ENCODE measurements around the gene RPL9. TPM values are rescaled to one million over a fixed set of nuclear protein-coding genes. Genes with fewer than 3 reads are reported as not detected.
"Not testable (repeated sequence)": the region's sequence is repeated elsewhere in the genome, so short reads cannot be mapped to it uniquely, and the experiment has no call there.

RPL9 gene
- 1,000 to 10,000 TPM; 2,396 to 3,997 (median 2,918) TPM for total RNA-seq

DNA sequence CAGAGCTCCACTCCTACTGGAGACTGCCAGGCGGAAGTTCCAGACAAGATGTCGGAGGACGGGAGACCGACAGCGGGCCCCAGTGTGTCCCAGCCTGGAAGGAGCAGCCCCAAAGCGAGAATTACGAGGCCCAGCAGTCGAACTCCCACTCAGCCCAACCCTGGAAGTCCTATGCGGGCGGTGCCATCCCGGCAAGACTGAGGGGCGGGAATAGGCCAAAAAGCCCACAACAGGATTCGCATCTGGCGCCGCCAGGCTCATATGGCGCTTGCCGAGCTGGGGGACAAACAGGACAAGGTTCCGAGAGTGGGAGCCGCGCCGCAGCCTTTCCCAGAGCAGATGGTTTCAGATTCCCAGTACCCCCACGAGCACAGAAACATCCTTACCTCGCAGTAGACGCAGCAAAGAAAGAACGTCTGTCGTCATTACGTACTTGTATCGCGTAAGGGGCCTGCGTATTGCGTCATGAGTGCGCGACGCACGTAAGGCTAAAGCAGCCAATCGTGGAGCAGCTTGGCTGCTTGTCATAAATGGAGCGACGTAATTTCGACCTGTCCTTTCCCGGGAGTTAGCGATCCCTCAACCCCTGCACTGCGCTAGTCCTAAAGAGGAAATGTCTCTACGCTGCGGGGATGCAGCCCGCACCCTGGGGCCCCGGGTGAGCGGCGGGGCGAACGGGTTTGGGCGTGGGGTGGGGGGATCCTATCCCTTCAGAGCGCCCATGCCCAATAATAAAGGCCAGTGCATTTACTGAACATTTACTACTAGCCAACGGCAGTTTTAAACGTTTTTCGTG, at the start of gene RPL9, which contains the start of gene LIAS:
RPL9 (minus strand) TSS at position 418 of the 796 bp plus-strand sequence. CDS start 483 bp downstream, outside the sequence.
LIAS (plus strand) TSS at position 552 of the 796 bp plus-strand sequence; CDS start at position 614, 62 bp downstream.
- Histone ChIP-seq H3K4me1 (peaks cover 4 to 42% (median 20%) of the 10 kb centered on the region in 4 donors), H3K9me3 (no peaks in the 10 kb centered on the region), H3K27ac (peak within 1 kb of the TSS; percentile 92 to 98 (median 92)), H3K27me3 (no peaks in the 10 kb centered on the region), H3K36me3 (peaks cover 7 to 64% (median 16%) of the 10 kb centered on the region in 3 donors), H3K4me3 (peak within 1 kb of the TSS; percentile 67 to 87 (median 76))
- WGBS, 2 donors = 0% methylated on average over 46 to 55 of the region's 55 CpGs
- DNase-seq (ENCODE audit: low spot score in 2 of 2) = peak; percentile 96
- TF ChIP-seq EP300 (IDR thresholded peaks at IDR 0.05) (peak; percentile 92 to 100), POLR2A (IDR thresholded peaks at IDR 0.05) (peak; percentile 94 to 96)
- TF ChIP-seq, protein P1, sequence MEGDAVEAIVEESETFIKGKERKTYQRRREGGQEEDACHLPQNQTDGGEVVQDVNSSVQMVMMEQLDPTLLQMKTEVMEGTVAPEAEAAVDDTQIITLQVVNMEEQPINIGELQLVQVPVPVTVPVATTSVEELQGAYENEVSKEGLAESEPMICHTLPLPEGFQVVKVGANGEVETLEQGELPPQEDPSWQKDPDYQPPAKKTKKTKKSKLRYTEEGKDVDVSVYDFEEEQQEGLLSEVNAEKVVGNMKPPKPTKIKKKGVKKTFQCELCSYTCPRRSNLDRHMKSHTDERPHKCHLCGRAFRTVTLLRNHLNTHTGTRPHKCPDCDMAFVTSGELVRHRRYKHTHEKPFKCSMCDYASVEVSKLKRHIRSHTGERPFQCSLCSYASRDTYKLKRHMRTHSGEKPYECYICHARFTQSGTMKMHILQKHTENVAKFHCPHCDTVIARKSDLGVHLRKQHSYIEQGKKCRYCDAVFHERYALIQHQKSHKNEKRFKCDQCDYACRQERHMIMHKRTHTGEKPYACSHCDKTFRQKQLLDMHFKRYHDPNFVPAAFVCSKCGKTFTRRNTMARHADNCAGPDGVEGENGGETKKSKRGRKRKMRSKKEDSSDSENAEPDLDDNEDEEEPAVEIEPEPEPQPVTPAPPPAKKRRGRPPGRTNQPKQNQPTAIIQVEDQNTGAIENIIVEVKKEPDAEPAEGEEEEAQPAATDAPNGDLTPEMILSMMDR (IDR thresholded peaks at IDR 0.05) = peak in 2 of 5 experiments; percentile 38 to 54

DNA sequence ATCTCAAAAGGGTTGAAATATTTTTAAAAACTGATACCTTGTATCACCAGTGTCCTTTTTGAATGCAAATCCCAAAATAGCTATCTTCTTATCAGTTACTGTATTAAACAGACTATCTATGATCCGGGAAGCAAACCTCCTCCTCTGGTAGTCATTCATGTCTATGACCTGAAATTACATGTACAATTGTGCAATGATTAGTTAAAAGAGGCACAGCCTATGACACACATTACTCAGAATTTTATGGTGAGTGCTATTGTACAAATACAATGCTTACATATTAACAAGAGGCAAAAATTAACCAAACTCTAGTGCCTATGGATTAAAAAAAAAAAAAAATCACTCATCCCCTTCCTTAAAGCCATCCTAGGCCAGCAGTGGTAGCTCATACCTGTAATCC, 46.9 kb upstream of the RPL9 start:
- Histone ChIP-seq H3K4me3 (no peak overlapping the region), H3K4me1 (peaks cover 0 to 8% (median 0%) of the 10 kb centered on the region in 4 donors), H3K9me3 (no peaks in the 10 kb centered on the region), H3K27ac (no peak overlapping the region), H3K36me3 (peaks cover 2 to 100% (median 37%) of the 10 kb centered on the region in 3 donors), H3K27me3 (no peaks in the 10 kb centered on the region)
- DNase-seq (ENCODE audit: low spot score in 2 of 2) = no peak
- no peak for TF ChIP-seq POLR2A (IDR thresholded peaks at IDR 0.05)
- no peak for TF ChIP-seq EP300 (IDR thresholded peaks at IDR 0.05)
- TF ChIP-seq, protein P1 (IDR thresholded peaks at IDR 0.05) = no peak
- WGBS, 2 donors = 90% methylated on average over 1 of the region's 1 CpG

DNA sequence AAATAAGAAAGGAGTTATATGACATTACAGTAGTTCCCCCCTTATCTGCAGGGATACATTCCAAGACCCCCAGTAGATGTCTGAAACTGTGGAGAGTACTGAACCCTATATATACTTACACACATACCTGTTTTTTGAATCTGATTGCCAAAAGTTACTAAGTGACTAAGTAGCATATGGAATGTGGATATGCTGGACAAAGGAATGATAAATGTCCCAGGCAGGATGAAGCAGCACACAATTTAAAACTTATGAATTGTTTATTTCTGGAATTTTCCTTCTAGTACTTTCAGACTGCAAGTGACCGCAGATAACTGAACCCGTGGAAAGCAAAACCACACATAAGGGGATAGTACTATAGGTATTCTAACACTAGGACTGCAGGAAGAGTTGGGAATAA, 45.8 kb upstream of the RPL9 start:
- peaks cover 0 to 8% (median 0%) of the 10 kb centered on the region in 4 donors for H3K4me1 ChIP-seq
- no peak overlapping the region for H3K27ac ChIP-seq
- DNase-seq (ENCODE audit: low spot score in 2 of 2) = no peak
- H3K27me3 ChIP-seq = no peaks in the 10 kb centered on the region
- no peaks in the 10 kb centered on the region for H3K9me3 ChIP-seq
- WGBS, 2 donors = 95 to 96% methylated on average over 2 of the region's 2 CpGs
- H3K36me3 ChIP-seq = peaks cover 2 to 100% (median 32%) of the 10 kb centered on the region in 3 donors
- no peak overlapping the region for H3K4me3 ChIP-seq
- TF ChIP-seq EP300 (IDR thresholded peaks at IDR 0.05) (no peak), POLR2A (IDR thresholded peaks at IDR 0.05) (no peak)
- TF ChIP-seq, protein P1 (IDR thresholded peaks at IDR 0.05) = no peak

DNA sequence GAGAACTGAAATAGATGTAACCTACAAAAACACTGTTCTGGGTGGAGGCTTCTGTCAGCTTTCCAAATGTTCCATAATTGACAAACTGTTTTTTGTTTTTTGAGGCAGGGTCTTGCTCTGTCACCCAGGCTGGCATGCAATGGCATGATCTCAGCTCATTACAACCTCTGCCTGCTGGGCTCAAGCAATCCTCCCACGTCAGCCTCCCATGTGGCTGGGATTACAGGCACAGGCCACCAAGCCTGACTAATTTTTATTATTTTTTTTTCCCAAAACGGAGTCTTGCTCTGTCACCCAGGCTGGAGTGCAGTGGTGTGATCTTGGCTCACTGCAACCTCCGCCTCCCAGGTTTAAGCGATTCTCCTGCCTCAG, 43.9 kb upstream of the RPL9 start:
- H3K27me3 ChIP-seq; DNase-seq (ENCODE audit: low spot score in 2 of 2); H3K4me1 ChIP-seq; H3K9me3 ChIP-seq; H3K4me3 ChIP-seq: not testable (repeated sequence)
- 73 to 79% methylated on average over 4 of the region's 4 CpGs for WGBS, 2 donors
- H3K36me3 ChIP-seq = peaks cover under 1 to 94% (median 28%) of the 10 kb centered on the region in 3 donors
- H3K27ac ChIP-seq = peak overlapping the region in 2 of 4 donors; percentile 51 to 55

DNA sequence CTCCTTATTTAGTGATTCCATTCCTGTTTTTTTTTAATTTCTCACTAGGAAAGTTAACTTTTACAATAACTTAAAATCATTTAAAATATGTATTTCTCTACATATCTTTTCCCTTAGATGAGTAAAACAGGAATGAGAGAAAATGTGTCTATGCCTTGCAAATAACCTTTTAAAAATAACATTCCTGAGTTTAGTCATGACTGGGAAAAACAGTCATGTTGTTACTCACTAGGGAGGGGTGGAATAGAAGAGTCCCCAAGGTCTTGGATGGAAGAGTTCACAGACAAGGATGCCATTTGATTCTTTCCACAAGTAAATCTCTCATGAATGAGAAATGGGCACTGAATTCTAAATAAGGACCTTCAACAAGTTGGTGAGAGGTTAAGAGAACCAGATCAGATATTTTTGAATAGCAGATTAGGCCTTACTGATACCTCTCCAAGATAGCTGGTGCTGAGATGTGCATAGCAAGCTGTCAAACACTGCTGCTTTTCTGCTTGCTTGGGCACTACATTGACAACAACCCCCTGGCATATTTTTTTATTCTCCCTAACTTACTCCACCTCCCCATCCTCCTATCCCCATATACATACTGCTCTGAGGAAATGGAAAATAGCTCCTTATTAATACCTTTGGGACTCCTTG, 43.4 kb upstream of the RPL9 start:
- Histone ChIP-seq H3K4me1 (peaks cover 0 to 8% (median 0%) of the 10 kb centered on the region in 4 donors), H3K36me3 (peaks cover 0 to 89% (median 28%) of the 10 kb centered on the region in 3 donors), H3K9me3 (no peaks in the 10 kb centered on the region), H3K27me3 (no peaks in the 10 kb centered on the region), H3K4me3 (no peak overlapping the region), H3K27ac (peak overlapping the region in 2 of 4 donors; percentile 51 to 55)
- no peak for DNase-seq (ENCODE audit: low spot score in 2 of 2)
- no peak for TF ChIP-seq POLR2A (IDR thresholded peaks at IDR 0.05)
- TF ChIP-seq, protein P1 (IDR thresholded peaks at IDR 0.05) = no peak
- TF ChIP-seq EP300 (IDR thresholded peaks at IDR 0.05) = peak in 1 of 2 donors; percentile 6
